ENCODE measurements around the gene IPO4.
A peak's percentile ranks its signal among the peaks of the same experiment; 100 is the strongest.

IPO4 gene

DNA sequence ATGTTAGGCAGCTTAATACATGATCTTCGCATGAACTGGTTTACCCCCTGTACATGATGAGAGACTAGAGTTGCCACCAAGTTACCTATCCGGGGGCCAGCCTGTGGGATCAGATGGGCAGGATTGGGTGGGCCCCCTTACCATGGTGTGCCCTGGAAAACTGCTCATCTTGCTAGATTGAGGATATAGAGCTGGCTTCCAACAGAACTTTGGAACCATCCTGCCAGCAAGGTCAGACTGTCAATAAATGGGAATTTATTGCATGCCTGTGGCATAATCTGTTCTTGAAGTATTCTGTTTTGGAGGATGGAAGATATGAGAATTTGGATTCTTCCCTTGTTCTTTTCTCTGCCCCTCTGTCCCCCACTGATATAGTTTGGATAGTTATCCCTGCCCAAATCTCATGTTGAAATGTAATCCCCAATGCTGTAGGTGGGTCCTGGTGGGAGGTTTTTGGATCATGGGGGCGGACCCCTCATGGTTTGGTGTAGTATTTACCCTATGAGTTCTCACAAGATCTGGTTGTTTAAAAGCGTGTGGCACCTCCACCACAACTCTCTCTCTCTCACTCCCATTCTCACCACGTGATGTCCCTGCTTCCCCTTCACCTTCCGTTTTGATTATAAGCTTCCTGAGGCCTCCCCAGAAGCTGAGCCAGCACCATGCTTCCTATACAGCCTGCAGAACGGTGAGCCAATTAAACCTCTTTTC lies 10.4 kb upstream of the IPO4 start:
- Histone ChIP-seq H3K27me3 (ENCODE audit: insufficient read depth, low read length) (no peaks in the 10 kb centered on the region), H3K9me3 (ENCODE audit: insufficient read depth, low read depth, low read length) (peaks cover 7% of the 10 kb centered on the region; the same call in 1 of the 2 replicates), H3K9ac (ENCODE audit: low read depth, low read length) (no peak overlapping the region), H3K27ac (ENCODE audit: low read length) (no peak overlapping the region), H3K4me3 (ENCODE audit: low read length) (no peak overlapping the region), H3K4me1 (ENCODE audit: insufficient read depth, low read length) (peaks cover 5% of the 10 kb centered on the region; the same call in 1 of the 2 replicates), H3K36me3 (ENCODE audit: insufficient read depth, low read depth, low read length) (peaks cover 9% of the 10 kb centered on the region)

- Histone ChIP-seq H3K27ac (ENCODE audit: low read length) (no peak overlapping the region), H3K36me3 (ENCODE audit: insufficient read depth, low read depth, low read length) (peaks cover 23% of the 10 kb centered on the region), H3K9me3 (ENCODE audit: insufficient read depth, low read depth, low read length) (peaks cover 7% of the 10 kb centered on the region; the same call in 1 of the 2 replicates), H3K9ac (ENCODE audit: low read depth, low read length) (no peak overlapping the region), H3K4me3 (ENCODE audit: low read length) (no peak overlapping the region), H3K4me1 (ENCODE audit: insufficient read depth, low read length) (no peaks in the 10 kb centered on the region), H3K27me3 (ENCODE audit: insufficient read depth, low read length) (no peaks in the 10 kb centered on the region)
Observed at GRCh38 chr14:24197056-24197450, 8.4 kb upstream of the IPO4 start.

DNA sequence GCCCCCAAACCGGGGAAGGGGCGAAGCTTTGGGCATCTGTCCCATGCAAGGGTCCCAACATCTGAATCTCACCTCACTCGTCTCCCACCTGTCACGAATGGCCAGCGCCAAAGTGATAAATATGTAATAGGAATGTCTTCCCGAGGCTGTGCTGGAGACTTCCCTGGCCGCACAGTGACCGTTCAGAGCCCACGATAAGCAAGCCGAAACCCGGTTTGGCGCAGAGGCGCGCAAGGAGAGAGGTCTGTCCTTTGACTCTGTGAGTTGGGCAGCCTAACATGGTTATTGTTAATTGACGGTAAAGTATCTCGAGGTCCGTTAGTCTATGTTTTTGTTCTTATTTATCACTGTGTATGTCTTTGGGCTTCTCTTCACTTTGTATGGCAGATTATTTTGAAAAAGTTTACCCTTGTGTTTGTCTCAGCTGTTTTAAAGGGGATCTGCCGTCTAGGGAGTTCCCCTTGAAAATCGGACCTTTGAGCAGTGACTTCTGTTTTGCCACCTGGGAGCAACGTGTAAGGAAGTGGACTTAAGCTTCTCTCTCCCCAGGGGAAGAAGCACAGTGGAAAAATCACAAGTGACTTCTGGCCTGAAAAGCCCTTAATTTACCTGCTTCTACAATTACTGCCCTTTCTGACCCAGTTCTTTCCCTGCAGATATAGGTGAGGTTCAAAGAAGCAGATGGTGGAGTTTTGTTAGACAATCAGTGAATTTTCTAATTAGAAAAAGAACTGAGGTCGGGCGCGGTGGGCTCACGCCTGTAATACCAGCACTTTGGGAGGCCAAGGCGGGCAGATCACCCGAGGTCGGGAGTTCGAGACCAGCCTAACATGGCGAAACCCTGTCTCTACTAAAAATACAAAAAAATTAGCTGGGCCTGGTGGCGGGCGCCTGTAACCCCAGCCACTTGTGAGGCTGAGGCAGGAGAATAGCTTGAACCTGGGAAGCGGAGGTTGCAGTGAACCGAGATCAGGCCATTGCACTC lies 7.7 kb upstream of the IPO4 start:
- Histone ChIP-seq H3K9ac (ENCODE audit: low read depth, low read length) (peak overlapping the region; percentile 96), H3K27ac (ENCODE audit: low read length) (peak overlapping the region; percentile 96), H3K36me3 (ENCODE audit: insufficient read depth, low read depth, low read length) (peaks cover 25% of the 10 kb centered on the region), H3K9me3 (ENCODE audit: insufficient read depth, low read depth, low read length) (peaks cover 3% of the 10 kb centered on the region; the same call in 1 of the 2 replicates), H3K27me3 (ENCODE audit: insufficient read depth, low read length) (no peaks in the 10 kb centered on the region), H3K4me3 (ENCODE audit: low read length) (peak overlapping the region; percentile 96), H3K4me1 (ENCODE audit: insufficient read depth, low read length) (no peaks in the 10 kb centered on the region)

DNA sequence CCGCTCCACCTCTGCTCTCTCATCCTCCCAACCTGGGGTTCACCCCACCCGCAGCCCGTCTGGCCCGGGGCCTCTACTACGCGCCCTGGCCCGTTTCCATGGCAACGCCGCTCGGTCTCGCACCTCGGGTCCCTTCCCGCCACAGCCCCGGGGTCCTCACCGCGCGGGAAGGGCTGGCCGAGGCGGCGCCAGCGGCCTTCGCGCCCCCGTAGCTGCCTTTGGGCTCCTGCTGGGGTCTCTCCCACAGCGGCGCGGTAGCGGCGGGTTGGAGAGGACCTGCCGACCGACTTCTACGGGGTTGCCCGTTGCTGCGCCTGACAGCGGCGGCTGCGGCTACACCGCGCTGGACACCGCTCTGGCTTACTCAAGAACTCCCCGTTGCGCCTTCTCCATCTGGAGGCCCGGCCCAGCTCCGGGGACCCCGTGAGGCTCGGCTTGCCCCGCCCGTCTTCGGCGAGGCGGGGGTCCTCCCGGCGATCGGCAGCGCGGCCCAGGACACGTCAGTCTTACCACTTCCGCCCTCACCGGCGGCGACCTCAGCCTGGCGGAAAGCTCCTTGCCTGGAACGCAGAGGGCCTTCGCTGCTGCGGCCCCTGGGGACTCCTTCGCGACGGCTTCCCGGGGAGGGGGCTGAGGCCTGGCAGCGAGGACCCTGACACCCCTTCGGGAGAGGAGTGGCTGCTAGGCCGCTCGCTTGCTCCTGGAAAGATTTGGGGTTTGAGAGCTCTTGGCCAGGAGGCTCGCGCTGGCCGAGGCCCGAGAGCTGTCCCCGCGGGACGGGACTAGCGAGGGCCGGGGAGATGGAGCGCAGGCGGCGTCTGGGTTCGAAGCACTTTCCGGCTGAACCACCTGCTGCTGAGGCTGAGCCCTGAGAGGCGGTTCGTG lies 6.8 kb upstream of the IPO4 start, which contains the start of gene TM9SF1:
Gene TM9SF1 (minus strand): TSS at position 256 of the 885 bp plus-strand sequence. CDS start 422 bp downstream, outside the sequence.
- H3K4me1 ChIP-seq (ENCODE audit: insufficient read depth, low read length), result no peaks in the 10 kb centered on the region
- H3K27me3 ChIP-seq (ENCODE audit: insufficient read depth, low read length), result no peaks in the 10 kb centered on the region
- H3K4me3 ChIP-seq (ENCODE audit: low read length), result peak within 1 kb of the TSS; percentile 96
- H3K27ac ChIP-seq (ENCODE audit: low read length), result peak within 1 kb of the TSS; percentile 96
- peak within 1 kb of the TSS; percentile 96 for H3K9ac ChIP-seq (ENCODE audit: low read depth, low read length)
- H3K9me3 ChIP-seq (ENCODE audit: insufficient read depth, low read depth, low read length), result no peaks in the 10 kb centered on the region
- peaks cover 27% of the 10 kb centered on the region for H3K36me3 ChIP-seq (ENCODE audit: insufficient read depth, low read depth, low read length)

GRCh38 chr14:24194873-24195185 lies 6.2 kb upstream of the IPO4 start:
- Histone ChIP-seq H3K9me3 (ENCODE audit: insufficient read depth, low read depth, low read length) (no peaks in the 10 kb centered on the region), H3K27ac (ENCODE audit: low read length) (peak overlapping the region; percentile 96), H3K27me3 (ENCODE audit: insufficient read depth, low read length) (no peaks in the 10 kb centered on the region), H3K36me3 (ENCODE audit: insufficient read depth, low read depth, low read length) (peaks cover 33% of the 10 kb centered on the region), H3K4me1 (ENCODE audit: insufficient read depth, low read length) (no peaks in the 10 kb centered on the region), H3K9ac (ENCODE audit: low read depth, low read length) (peak overlapping the region; percentile 96; the same call in 1 of the 2 replicates), H3K4me3 (ENCODE audit: low read length) (peak overlapping the region; percentile 96)

DNA sequence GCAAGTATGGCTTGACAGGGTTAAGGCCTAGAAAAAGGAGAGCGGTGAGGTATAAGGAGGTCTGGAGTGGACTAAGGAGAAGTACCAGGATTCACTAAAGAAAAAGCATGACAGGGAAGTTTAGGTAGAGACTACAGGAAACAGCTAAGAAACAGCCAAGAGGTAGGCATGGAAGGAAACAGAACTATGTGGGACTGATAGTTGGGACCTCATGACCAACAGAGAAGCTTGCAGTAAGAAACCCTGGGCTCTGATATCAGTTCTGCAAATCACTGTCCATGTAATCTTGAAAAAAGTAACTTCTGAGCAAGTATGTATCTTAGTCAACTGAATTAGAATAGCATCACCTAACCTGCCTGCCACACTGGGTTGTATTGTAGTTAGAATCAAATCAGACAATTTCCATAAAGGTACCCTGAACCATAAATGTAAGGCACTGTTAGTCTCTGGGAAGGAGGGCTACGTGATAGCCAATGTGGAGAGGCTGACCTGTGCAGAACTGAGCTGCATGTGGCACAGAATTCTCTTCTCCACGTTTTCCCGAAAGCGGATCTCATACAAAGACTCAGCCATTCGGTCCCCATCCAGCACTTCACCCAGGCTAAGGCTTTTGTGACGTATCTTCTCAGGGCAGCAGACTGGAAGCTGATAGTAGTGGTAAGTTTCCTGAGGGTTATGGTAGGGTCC lies 5.7 kb upstream of the IPO4 start:
- peak overlapping the region; percentile 96; the same call in 1 of the 2 replicates for H3K9ac ChIP-seq (ENCODE audit: low read depth, low read length)
- no peak overlapping the region for H3K27ac ChIP-seq (ENCODE audit: low read length)
- H3K27me3 ChIP-seq (ENCODE audit: insufficient read depth, low read length), result no peaks in the 10 kb centered on the region

DNA sequence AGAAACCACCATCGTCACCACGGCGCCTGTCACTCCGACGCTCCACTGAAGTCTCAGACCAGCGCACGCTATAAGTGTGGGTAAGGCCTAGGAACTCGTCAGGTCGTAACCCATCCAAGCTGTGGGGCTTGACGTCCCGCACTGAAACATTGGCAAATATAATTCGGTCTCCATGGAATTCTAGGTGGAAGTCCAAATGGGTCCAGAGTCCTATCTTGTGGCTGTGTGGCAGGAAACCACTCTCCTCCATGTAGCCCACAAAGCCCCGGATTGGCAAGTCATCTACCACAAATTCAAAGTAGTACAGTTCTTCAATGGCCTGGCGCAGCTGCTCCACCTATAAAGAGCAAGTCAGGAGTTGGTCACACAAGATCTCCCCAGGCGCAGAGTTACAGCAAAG lies 4.3 kb upstream of the IPO4 start:
- peaks cover 35% of the 10 kb centered on the region for H3K36me3 ChIP-seq (ENCODE audit: insufficient read depth, low read depth, low read length)
- H3K4me1 ChIP-seq (ENCODE audit: insufficient read depth, low read length), result no peaks in the 10 kb centered on the region; the same call in 1 of the 2 replicates
- H3K27me3 ChIP-seq (ENCODE audit: insufficient read depth, low read length), result no peaks in the 10 kb centered on the region
- no peaks in the 10 kb centered on the region for H3K9me3 ChIP-seq (ENCODE audit: insufficient read depth, low read depth, low read length)
- no peak overlapping the region for H3K9ac ChIP-seq (ENCODE audit: low read depth, low read length)
- H3K4me3 ChIP-seq (ENCODE audit: low read length), result no peak overlapping the region
- no peak overlapping the region for H3K27ac ChIP-seq (ENCODE audit: low read length)

More for the DNA sequence above, 5.7 kb upstream of the IPO4 start:
- peaks cover 35% of the 10 kb centered on the region for H3K36me3 ChIP-seq (ENCODE audit: insufficient read depth, low read depth, low read length)
- H3K9me3 ChIP-seq (ENCODE audit: insufficient read depth, low read depth, low read length), result no peaks in the 10 kb centered on the region
- peak overlapping the region; percentile 96 for H3K4me3 ChIP-seq (ENCODE audit: low read length)
- no peaks in the 10 kb centered on the region; the same call in 1 of the 2 replicates for H3K4me1 ChIP-seq (ENCODE audit: insufficient read depth, low read length)

- Histone ChIP-seq H3K4me3 (ENCODE audit: low read length) (no peak overlapping the region), H3K27ac (ENCODE audit: low read length) (no peak overlapping the region)
Observed at GRCh38 chr14:24190416-24190815, 1.8 kb upstream of the IPO4 start.

GRCh38 chr14:24189460-24189859 lies 844 bp upstream of the IPO4 start:
- Histone ChIP-seq H3K4me3 (ENCODE audit: low read length) (peak overlapping the region; percentile 94), H3K36me3 (ENCODE audit: insufficient read depth, low read depth, low read length) (peaks cover 69% of the 10 kb centered on the region), H3K9me3 (ENCODE audit: insufficient read depth, low read depth, low read length) (no peaks in the 10 kb centered on the region), H3K27me3 (ENCODE audit: insufficient read depth, low read length) (no peaks in the 10 kb centered on the region), H3K9ac (ENCODE audit: low read depth, low read length) (peak overlapping the region; percentile 71; the same call in 1 of the 2 replicates), H3K4me1 (ENCODE audit: insufficient read depth, low read length) (no peaks in the 10 kb centered on the region; the same call in 1 of the 2 replicates), H3K27ac (ENCODE audit: low read length) (no peak overlapping the region)

More at GRCh38 chr14:24190416-24190815, 1.8 kb upstream of the IPO4 start:
- no peak overlapping the region for H3K9ac ChIP-seq (ENCODE audit: low read depth, low read length)
- peaks cover 60% of the 10 kb centered on the region for H3K36me3 ChIP-seq (ENCODE audit: insufficient read depth, low read depth, low read length)
- H3K27me3 ChIP-seq (ENCODE audit: insufficient read depth, low read length), result no peaks in the 10 kb centered on the region
- no peaks in the 10 kb centered on the region; the same call in 1 of the 2 replicates for H3K4me1 ChIP-seq (ENCODE audit: insufficient read depth, low read length)
- H3K9me3 ChIP-seq (ENCODE audit: insufficient read depth, low read depth, low read length), result no peaks in the 10 kb centered on the region

- peak overlapping the region; percentile 71; the same call in 1 of the 2 replicates for H3K9ac ChIP-seq (ENCODE audit: low read depth, low read length)
- peaks cover 72% of the 10 kb centered on the region for H3K36me3 ChIP-seq (ENCODE audit: insufficient read depth, low read depth, low read length)
- no peak overlapping the region for H3K27ac ChIP-seq (ENCODE audit: low read length)
- H3K9me3 ChIP-seq (ENCODE audit: insufficient read depth, low read depth, low read length), result no peaks in the 10 kb centered on the region
- H3K4me3 ChIP-seq (ENCODE audit: low read length), result peak overlapping the region; percentile 94
- no peaks in the 10 kb centered on the region for H3K27me3 ChIP-seq (ENCODE audit: insufficient read depth, low read length)
- no peaks in the 10 kb centered on the region; the same call in 1 of the 2 replicates for H3K4me1 ChIP-seq (ENCODE audit: insufficient read depth, low read length)
Observed at GRCh38 chr14:24189059-24189375, 401 bp upstream of the IPO4 start.

Measured in iPS-20b (cell line).